ENCODE data around the gene SCFD2. TPM values are rescaled to one million over a fixed set of nuclear protein-coding genes. Genes with fewer than 3 reads are reported as not detected.
"Not testable (repeated sequence)": the region's sequence is repeated elsewhere in the genome, so short reads cannot be mapped to it uniquely, and the experiment has no call there.

Gene SCFD2
- total RNA-seq, 1 donor = 24.2 TPM

DNA sequence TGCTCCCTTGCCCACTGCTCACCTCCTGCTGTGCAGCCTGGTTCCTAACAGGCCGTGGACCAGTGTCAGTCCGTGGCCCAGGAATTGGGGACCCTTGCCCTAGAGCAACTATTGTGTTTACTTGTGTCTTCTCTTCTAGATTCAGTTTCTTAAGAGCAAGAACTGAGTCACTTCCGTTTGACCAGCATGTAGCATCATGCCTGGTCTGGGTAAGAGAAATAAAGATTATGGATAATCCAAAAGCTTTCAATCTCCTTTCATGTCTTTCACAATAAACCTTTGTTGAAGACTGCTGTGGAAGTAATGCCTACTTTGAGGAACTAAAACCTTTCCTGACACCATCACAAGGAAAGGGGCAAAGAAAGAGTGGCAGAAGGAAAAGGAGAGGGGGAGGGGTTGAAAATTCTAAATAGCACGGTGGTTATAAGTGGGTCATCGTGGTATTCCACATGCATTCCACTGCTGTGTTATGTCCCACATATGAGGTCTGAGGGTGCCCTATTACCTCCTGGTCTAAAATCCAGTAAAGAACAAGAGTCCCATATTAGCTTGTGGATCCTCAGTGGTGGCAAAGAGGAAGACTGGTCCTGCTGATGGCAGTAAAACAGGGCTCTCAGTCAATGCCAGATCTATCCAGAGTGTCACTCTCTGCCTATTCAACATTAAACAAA, 370.4 kb downstream of the SCFD2 start:
- H3K36me3 ChIP-seq (ENCODE audit: insufficient read depth, low read length) = no peaks in the 10 kb centered on the region
- no peaks in the 10 kb centered on the region for H3K79me2 ChIP-seq (ENCODE audit: insufficient read depth, low read length)
- TF ChIP-seq, protein P1, sequence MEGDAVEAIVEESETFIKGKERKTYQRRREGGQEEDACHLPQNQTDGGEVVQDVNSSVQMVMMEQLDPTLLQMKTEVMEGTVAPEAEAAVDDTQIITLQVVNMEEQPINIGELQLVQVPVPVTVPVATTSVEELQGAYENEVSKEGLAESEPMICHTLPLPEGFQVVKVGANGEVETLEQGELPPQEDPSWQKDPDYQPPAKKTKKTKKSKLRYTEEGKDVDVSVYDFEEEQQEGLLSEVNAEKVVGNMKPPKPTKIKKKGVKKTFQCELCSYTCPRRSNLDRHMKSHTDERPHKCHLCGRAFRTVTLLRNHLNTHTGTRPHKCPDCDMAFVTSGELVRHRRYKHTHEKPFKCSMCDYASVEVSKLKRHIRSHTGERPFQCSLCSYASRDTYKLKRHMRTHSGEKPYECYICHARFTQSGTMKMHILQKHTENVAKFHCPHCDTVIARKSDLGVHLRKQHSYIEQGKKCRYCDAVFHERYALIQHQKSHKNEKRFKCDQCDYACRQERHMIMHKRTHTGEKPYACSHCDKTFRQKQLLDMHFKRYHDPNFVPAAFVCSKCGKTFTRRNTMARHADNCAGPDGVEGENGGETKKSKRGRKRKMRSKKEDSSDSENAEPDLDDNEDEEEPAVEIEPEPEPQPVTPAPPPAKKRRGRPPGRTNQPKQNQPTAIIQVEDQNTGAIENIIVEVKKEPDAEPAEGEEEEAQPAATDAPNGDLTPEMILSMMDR (IDR thresholded peaks at IDR 0.05; ENCODE audit: extremely low read depth, low read depth, low read length) = no peak
- H3K4me2 ChIP-seq (ENCODE audit: insufficient read depth, low read length) = no peak overlapping the region
- H3K27me3 ChIP-seq (ENCODE audit: insufficient read depth, low read length) = no peaks in the 10 kb centered on the region
- DNase-seq (ENCODE audit: insufficient read length, low spot score, missing footprints) = no peak
- peaks cover 22% of the 10 kb centered on the region for H3K4me1 ChIP-seq (ENCODE audit: insufficient read depth, low read length)
- H4K20me1 ChIP-seq (ENCODE audit: insufficient read depth, low read length) = peaks cover 3% of the 10 kb centered on the region
- no peaks in the 10 kb centered on the region for H3K9me3 ChIP-seq (ENCODE audit: low read depth, low read length)
- H3K4me3 ChIP-seq (ENCODE audit: insufficient read depth, low read length) = no peak overlapping the region
- no peak overlapping the region for H2AFZ ChIP-seq (ENCODE audit: low read length)
- no peak overlapping the region for H3K27ac ChIP-seq (ENCODE audit: low read depth, low read length)

DNA sequence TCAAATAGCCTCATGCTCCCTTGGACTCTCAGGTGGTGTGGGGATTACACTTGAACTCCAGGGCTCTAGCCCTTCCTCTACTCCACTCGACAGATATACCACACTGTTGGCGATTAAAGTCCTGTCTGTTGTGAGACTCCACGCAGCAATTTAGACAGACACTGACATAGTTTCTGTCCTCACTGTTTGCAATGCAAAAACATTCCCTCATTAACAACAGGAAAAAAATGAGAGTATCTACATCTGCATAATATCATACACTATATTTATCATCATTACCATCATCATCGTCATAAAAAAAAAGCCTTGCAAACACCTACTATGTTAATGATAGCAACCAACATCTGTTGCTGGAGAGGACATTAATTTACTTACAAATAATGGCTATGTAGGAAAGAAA, 371.3 kb downstream of the SCFD2 start:
- TF ChIP-seq, protein P1 (IDR thresholded peaks at IDR 0.05; ENCODE audit: extremely low read depth, low read depth, low read length) = no peak
- H2AFZ ChIP-seq (ENCODE audit: low read length) = no peak overlapping the region
- no peaks in the 10 kb centered on the region for H3K36me3 ChIP-seq (ENCODE audit: insufficient read depth, low read length)
- no peaks in the 10 kb centered on the region for H3K79me2 ChIP-seq (ENCODE audit: insufficient read depth, low read length)
- H4K20me1 ChIP-seq (ENCODE audit: insufficient read depth, low read length) = peaks cover 3% of the 10 kb centered on the region
- H3K27ac ChIP-seq (ENCODE audit: low read depth, low read length) = no peak overlapping the region
- no peak overlapping the region for H3K4me3 ChIP-seq (ENCODE audit: insufficient read depth, low read length)
- H3K4me1 ChIP-seq (ENCODE audit: insufficient read depth, low read length) = peaks cover 22% of the 10 kb centered on the region
- DNase-seq (ENCODE audit: insufficient read length, low spot score, missing footprints) = no peak
- H3K27me3 ChIP-seq (ENCODE audit: insufficient read depth, low read length) = no peaks in the 10 kb centered on the region
- no peak overlapping the region for H3K4me2 ChIP-seq (ENCODE audit: insufficient read depth, low read length)
- no peaks in the 10 kb centered on the region for H3K9me3 ChIP-seq (ENCODE audit: low read depth, low read length)

DNA sequence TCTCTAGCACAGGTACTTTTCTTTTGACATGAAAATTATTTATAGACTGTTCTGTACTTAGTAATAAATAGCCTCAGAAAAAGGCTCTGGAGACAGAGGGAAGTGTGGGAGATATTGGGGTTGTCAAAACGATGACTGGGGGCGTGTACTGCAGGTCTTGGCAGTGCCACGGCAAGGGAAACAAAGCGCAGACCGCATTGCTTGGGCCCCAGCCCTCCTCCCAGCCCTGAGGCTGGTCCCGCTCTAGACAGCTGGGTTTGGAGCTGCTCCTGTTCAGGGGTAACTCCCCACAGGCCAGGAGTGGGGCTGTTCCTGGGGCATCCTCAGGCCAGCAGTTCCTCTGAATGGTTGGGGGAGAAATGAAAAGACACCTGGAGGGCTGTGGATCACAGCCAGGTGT, 372.1 kb downstream of the SCFD2 start:
- Histone ChIP-seq H2AFZ (ENCODE audit: low read length) (no peak overlapping the region), H3K27me3 (ENCODE audit: insufficient read depth, low read length) (no peaks in the 10 kb centered on the region), H3K27ac (ENCODE audit: low read depth, low read length) (no peak overlapping the region), H3K79me2 (ENCODE audit: insufficient read depth, low read length) (no peaks in the 10 kb centered on the region), H3K9me3 (ENCODE audit: low read depth, low read length) (no peaks in the 10 kb centered on the region), H3K36me3 (ENCODE audit: insufficient read depth, low read length) (no peaks in the 10 kb centered on the region), H3K4me2 (ENCODE audit: insufficient read depth, low read length) (no peak overlapping the region), H3K4me3 (ENCODE audit: insufficient read depth, low read length) (no peak overlapping the region), H4K20me1 (ENCODE audit: insufficient read depth, low read length) (peaks cover 3% of the 10 kb centered on the region), H3K4me1 (ENCODE audit: insufficient read depth, low read length) (peaks cover 22% of the 10 kb centered on the region)
- TF ChIP-seq, protein P1 (IDR thresholded peaks at IDR 0.05; ENCODE audit: extremely low read depth, low read depth, low read length) = no peak
- DNase-seq (ENCODE audit: insufficient read length, low spot score, missing footprints) = no peak

DNA sequence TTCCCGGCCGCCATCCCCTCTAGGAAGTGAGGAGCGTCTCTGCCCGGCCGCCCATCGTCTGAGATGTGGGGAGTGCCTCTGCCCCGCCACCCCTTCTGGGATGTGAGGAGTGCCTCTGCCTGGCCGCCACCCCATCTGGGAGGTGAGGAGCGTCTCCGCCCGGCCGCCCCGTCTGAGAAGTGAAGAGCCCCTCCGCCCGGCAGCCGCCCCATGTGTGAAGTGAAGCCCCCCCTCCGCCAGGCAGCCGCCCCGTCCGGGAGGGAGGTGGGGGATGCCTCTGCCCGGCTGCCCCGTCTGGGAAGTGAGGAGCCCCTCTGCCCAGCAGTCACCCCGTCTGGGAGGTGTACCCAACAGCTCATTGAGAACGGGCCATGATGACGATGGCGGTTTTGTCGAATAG, 373.3 kb downstream of the SCFD2 start:
- not testable (repeated sequence) for H3K27me3 ChIP-seq (ENCODE audit: insufficient read depth, low read length); H3K27ac ChIP-seq (ENCODE audit: low read depth, low read length); H2AFZ ChIP-seq (ENCODE audit: low read length); H3K4me2 ChIP-seq (ENCODE audit: insufficient read depth, low read length); H3K36me3 ChIP-seq (ENCODE audit: insufficient read depth, low read length); H3K9me3 ChIP-seq (ENCODE audit: low read depth, low read length); H3K4me3 ChIP-seq (ENCODE audit: insufficient read depth, low read length); H3K79me2 ChIP-seq (ENCODE audit: insufficient read depth, low read length); H4K20me1 ChIP-seq (ENCODE audit: insufficient read depth, low read length); DNase-seq (ENCODE audit: insufficient read length, low spot score, missing footprints)
- H3K4me1 ChIP-seq (ENCODE audit: insufficient read depth, low read length) = peaks cover 21% of the 10 kb centered on the region

Measured in osteoblast (primary cell).